H1 (cell line): ENCODE results near the gene TGM2. TPM values are rescaled to one million over a fixed set of nuclear protein-coding genes. Genes with fewer than 3 reads are reported as not detected.

Source experiments
- CTCF ChIA-PET: fragments of 300-600 bp; sonication (Branson Sonifier 250); formaldehyde crosslinking; loops from one replicate; lab custom pipeline; 2021; ENCODE audit not compliant: partially characterized antibody; lab: Charles Lee
- POLR2A ChIA-PET: fragments of 300-600 bp; sonication (Branson Sonifier 250); formaldehyde crosslinking; loops from one replicate; lab custom pipeline; 2021; ENCODE audit warnings: inconsistent platforms; ENCODE audit not compliant: partially characterized antibody; lab: Charles Lee
- DNase-seq, 2 experiments: peaks; one replicate each; pipeline versions ENCODE4 v3.0.0 to v3.0.0-alpha.2; 2010 to 2022; ENCODE audit warnings: low spot score in 2 of 2, low read depth in 1 of 2, mixed read lengths in 1 of 2
- FAIRE-seq: peaks from 2 replicates; lab custom pipeline; 2011; peaks lifted over from hg19 to GRCh38; lab: Jason Lieb, UNC
- H2AFZ ChIP-seq: 2 replicates; pipeline ENCODE4 v1.8.1; 2012; ENCODE audit warnings: low read length, inconsistent platforms
- H2AK5ac ChIP-seq: 2 replicates; pipeline ENCODE4 v1.6.1; 2013; ENCODE audit warnings: low read depth, low read length
- H2BK120ac ChIP-seq: replicated peaks from 2 replicates; pipeline ENCODE3; 2013; ENCODE audit warnings: low read depth, low read length, inconsistent platforms
- H2BK12ac ChIP-seq: 2 replicates; pipeline ENCODE4 v1.6.1; 2013; ENCODE audit warnings: low read depth, low read length
- H2BK15ac ChIP-seq: 2 replicates; pipeline ENCODE4 v1.6.1; 2013; ENCODE audit warnings: low read length
- H2BK20ac ChIP-seq: 2 replicates; pipeline ENCODE4 v1.6.1; 2013; ENCODE audit warnings: low read length
- H2BK5ac ChIP-seq: 2 replicates; pipeline ENCODE4 v1.6.1; 2013; ENCODE audit warnings: low read depth, low read length
- H3K14ac ChIP-seq: 2 replicates; pipeline ENCODE4 v1.6.1; 2013; ENCODE audit warnings: inconsistent platforms; ENCODE audit not compliant: insufficient read length
- H3K18ac ChIP-seq: 2 replicates; pipeline ENCODE4 v1.6.1; 2013; ENCODE audit warnings: low read length; ENCODE audit errors: extremely low read depth
- H3K23ac ChIP-seq: 2 replicates; pipeline ENCODE4 v1.6.1; 2013; ENCODE audit warnings: inconsistent platforms; ENCODE audit not compliant: insufficient read length
- H3K23me2 ChIP-seq: 2 replicates; pipeline ENCODE4 v1.6.1; 2013; ENCODE audit warnings: low read depth, low read length
- H3K27ac ChIP-seq: 2 replicates; pipeline ENCODE4 v1.6.1; 2011; ENCODE audit warnings: low read depth, low read length, inconsistent platforms
- H3K27me3 ChIP-seq, 4 experiments: replicated peaks in 1 of 4; 1 replicate in 1 of 4; 2 replicates in 3 of 4; pipeline versions ENCODE4 v1.6.1 to v1.8.1; 2011 to 2013; ENCODE audit warnings: low read length in 3 of 4, mild to moderate bottlenecking in 3 of 4, inconsistent platforms in 2 of 4, mixed read lengths in 2 of 4, moderate library complexity in 1 of 4; ENCODE audit not compliant: control insufficient read depth in 3 of 4, insufficient read depth in 3 of 4; ENCODE audit errors: extremely low read depth in 1 of 4
- H3K36me3 ChIP-seq, 4 experiments: 2 replicates each; pipeline versions ENCODE4 v1.6.1 to v1.8.1; 2011 to 2013; ENCODE audit warnings: mild to moderate bottlenecking in 4 of 4, low read length in 3 of 4, moderate library complexity in 2 of 4, control low read depth in 1 of 4, inconsistent platforms in 1 of 4; ENCODE audit not compliant: insufficient read depth in 4 of 4, control insufficient read depth in 2 of 4
- H3K4ac ChIP-seq: replicated peaks from 2 replicates; pipeline ENCODE3; 2013; ENCODE audit warnings: low read length, low read depth, mixed read lengths, inconsistent platforms; ENCODE audit not compliant: insufficient read length
- H3K4me1 ChIP-seq, 4 experiments: replicated peaks in 1 of 4; 1 replicate in 1 of 4; 2 replicates in 3 of 4; pipeline versions ENCODE4 v1.6.1 to v1.8.1; 2011 to 2013; ENCODE audit warnings: low read length in 3 of 4, inconsistent platforms in 2 of 4, mixed read lengths in 1 of 4; ENCODE audit not compliant: insufficient read depth in 4 of 4, control insufficient read depth in 3 of 4
- H3K4me2 ChIP-seq, 2 experiments: 2 replicates each; pipeline versions ENCODE4 v1.6.1 to v1.8.1; 2011 to 2013; ENCODE audit warnings: low read depth in 2 of 2, low read length in 2 of 2, control low read depth in 1 of 2, inconsistent platforms in 1 of 2, mild to moderate bottlenecking in 1 of 2; ENCODE audit not compliant: insufficient read depth in 1 of 2
- H3K4me3 ChIP-seq, 4 experiments: fragments of 200-600, 300-600 bp in 1 of 4; sonication (generic), shearing (Covaris generic), sonication (Bioruptor Twin) in 1 of 4; 2 replicates each; pipeline versions ENCODE4 v1.5.1 to v1.8.1; 2011 to 2016; ENCODE audit warnings: low read length in 4 of 4, low read depth in 3 of 4, control low read depth in 2 of 4, inconsistent platforms in 2 of 4, mild to moderate bottlenecking in 2 of 4, mixed read lengths in 1 of 4, moderate library complexity in 1 of 4; ENCODE audit not compliant: insufficient read depth in 2 of 4; ENCODE audit errors: extremely low read depth in 1 of 4
- H3K56ac ChIP-seq: replicated peaks from 2 replicates; pipeline ENCODE3; 2013; ENCODE audit warnings: low read depth, mild to moderate bottlenecking, mixed read lengths, low read length, inconsistent platforms; ENCODE audit not compliant: insufficient read length
- H3K79me1 ChIP-seq: 2 replicates; pipeline ENCODE4 v1.6.1; 2013; ENCODE audit warnings: low read depth, low read length, control low read depth
- H3K79me2 ChIP-seq, 2 experiments: 2 replicates each; pipeline versions ENCODE4 v1.6.1 to v1.8.1; 2012 to 2013; ENCODE audit warnings: low read length in 2 of 2, mild to moderate bottlenecking in 2 of 2, inconsistent platforms in 1 of 2; ENCODE audit not compliant: insufficient read depth in 2 of 2, control insufficient read depth in 1 of 2
- H3K9ac ChIP-seq, 4 experiments: replicated peaks in 1 of 4; 1 replicate in 1 of 4; 2 replicates in 3 of 4; pipeline versions ENCODE4 v1.6.1 to v1.8.1; 2011 to 2013; ENCODE audit warnings: low read depth in 3 of 4, low read length in 3 of 4, control low read depth in 2 of 4, mild to moderate bottlenecking in 2 of 4, moderate library complexity in 2 of 4, inconsistent platforms in 1 of 4; ENCODE audit errors: extremely low read depth in 1 of 4
- H3K9me3 ChIP-seq, 2 experiments: 2 replicates each; pipeline versions ENCODE4 v1.6.1 to v1.8.1; 2012 to 2013; ENCODE audit warnings: mild to moderate bottlenecking in 2 of 2, moderate library complexity in 2 of 2, control low read depth in 1 of 2, inconsistent platforms in 1 of 2, low read depth in 1 of 2, low read length in 1 of 2, mixed read lengths in 1 of 2; ENCODE audit not compliant: insufficient read depth in 2 of 2
- H4K20me1 ChIP-seq, 2 experiments: replicated peaks in 1 of 2; 2 replicates each; pipeline versions ENCODE3 to v1.8.1; 2011 to 2013; ENCODE audit warnings: inconsistent platforms in 2 of 2, low read length in 2 of 2, mild to moderate bottlenecking in 1 of 2; ENCODE audit not compliant: insufficient read depth in 2 of 2, control insufficient read depth in 1 of 2
- H4K5ac ChIP-seq: 2 replicates; pipeline ENCODE4 v1.6.1; 2013; ENCODE audit warnings: low read length, low read depth, mixed read lengths, inconsistent platforms; ENCODE audit not compliant: insufficient read length
- H4K8ac ChIP-seq: 2 replicates; pipeline ENCODE4 v1.8.0; 2013; ENCODE audit warnings: mild to moderate bottlenecking, moderate library complexity, low read length, inconsistent platforms; ENCODE audit not compliant: insufficient read depth; ENCODE audit errors: extremely low read depth
- H4K91ac ChIP-seq: replicated peaks from 2 replicates; pipeline ENCODE3; 2013; ENCODE audit warnings: low read length, mixed read lengths, inconsistent platforms; ENCODE audit not compliant: insufficient read length
- CBX5 ChIP-seq: fragments of 300-800, 300-1000 bp; sonication (generic); IDR thresholded peaks from 2 replicates; pipeline ENCODE4 v1.7.1; 2016; ENCODE audit warnings: antibody characterized with exemption, low read length, low read depth
- MAFK ChIP-seq: IDR thresholded peaks from 2 replicates; pipeline ENCODE4 v1.6.1; 2012; ENCODE audit warnings: low read depth, mild to moderate bottlenecking, improper control_type of control experiment, low read length
- WGBS, 2 experiments: shearing (Covaris generic) in 1 of 2; methylation state at CpG; one replicate each; pipeline versions ENCODE4 v1.1.6 to v1.1.7; 2013 to 2015; ENCODE audit warnings: low lambda C conversion rate in 2 of 2, mixed read lengths in 2 of 2, inconsistent platforms in 1 of 2, low coverage in 1 of 2, missing lambda C conversion rate in 1 of 2; ENCODE audit not compliant: insufficient replicate concordance in 2 of 2, insufficient coverage in 1 of 2, insufficient read length in 1 of 2; ENCODE audit errors: extremely low coverage in 1 of 2, missing lambda C conversion rate in 1 of 2; 5-methylcytosine and 5-hydroxymethylcytosine counted together
- polyA plus RNA-seq, 7 experiments: library from polyadenylated mRNA; depleted of rRNA in 3 of 7; stranded (reverse) in 5 of 7; unstranded in 2 of 7; fragments of >200 nt in 5 of 7; fragments of 200-250 nt in 2 of 7; gene quantifications; 1 replicate in 5 of 7; 2 replicates in 1 of 7; 4 replicates in 1 of 7; pipeline versions ENCODE4 v1.2.1 to v1.2.3, GENCODE V29; 2011 to 2013; ENCODE audit warnings: missing spikeins in 2 of 7, mixed read lengths in 2 of 7
- total RNA-seq: library from RNA; stranded (reverse); fragmentation: NEBNext Ultra II Directional; extraction: Animal tissue kit (Norgen Biotek cat#: 25700); gene quantifications from 2 replicates; pipeline ENCODE4 v1.2.1, GENCODE V29; 2021

Gene TGM2
- total and polyA plus RNA-seq, 2 of the 8 experiments (the other 6 are each of a cell fraction or from before 2014, with no cell fraction given) = 0.86 to 1.0 TPM

DNA sequence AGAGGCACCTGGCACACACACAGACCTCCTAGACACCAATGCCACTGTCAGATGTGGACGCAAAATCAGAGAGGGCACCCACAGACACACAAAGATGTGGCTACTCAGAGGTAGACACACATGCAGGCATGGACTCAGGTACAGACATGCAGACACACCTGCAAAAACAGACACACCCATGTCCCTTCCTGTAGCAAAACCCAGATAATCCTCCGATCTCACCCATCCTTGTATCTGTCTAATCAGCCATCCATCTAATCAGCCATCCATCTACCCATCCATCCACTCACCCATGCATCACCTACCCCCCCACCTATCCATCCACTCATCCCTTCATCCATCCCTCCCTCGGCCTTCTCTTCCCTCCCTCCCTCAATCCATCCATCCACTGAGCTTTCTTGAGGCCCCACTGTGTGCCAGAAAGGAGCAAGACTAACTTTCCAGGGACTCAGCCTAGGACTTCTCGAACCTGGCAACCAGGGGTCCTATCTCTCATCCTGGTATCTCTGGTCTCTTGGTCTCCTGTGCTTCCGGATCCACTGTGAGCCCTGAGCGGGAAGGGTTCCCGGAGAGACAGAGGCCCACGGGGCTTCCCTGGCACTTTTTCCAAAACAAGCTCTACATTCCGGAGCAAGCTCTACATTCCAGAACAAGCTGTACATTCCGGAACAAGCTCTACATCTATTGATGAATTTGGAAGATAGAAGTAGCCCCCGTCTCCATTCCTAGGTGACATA, 1.1 kb upstream of the TGM2 start:
- ChIA-PET CTCF (interaction anchor here (0.6 to 4.5 kb wide), 16 partner anchors 9 to 139 kb away, joined by 3 to 27 read pairs (median 3); no protein-coding TSS in a partner anchor), POLR2A (interaction anchor here (0.6 kb wide), 1 partner anchor 95 kb away, joined by 3 read pairs; no protein-coding TSS in a partner anchor)
- H3K4me3 ChIP-seq = no peak overlapping the region
- H4K5ac ChIP-seq = no peak overlapping the region
- H2BK20ac ChIP-seq = 0 out of 2 replicates have a peak overlapping the region, but pooled peaks have one; percentile 48
- no peaks in the 10 kb centered on the region for H3K9me3 ChIP-seq
- H2BK12ac ChIP-seq = peak overlapping the region; percentile 92
- H3K79me1 ChIP-seq = no peaks in the 10 kb centered on the region
- H3K27me3 ChIP-seq = no peaks in the 10 kb centered on the region; a peak in 2 of 7 replicates
- H2BK15ac ChIP-seq = peak overlapping the region; percentile 95
- no peak overlapping the region for H3K23ac ChIP-seq
- peaks cover 0 to 2% (median 0%) of the 10 kb centered on the region in 4 experiments; a peak in 1 of 7 replicates for H3K4me1 ChIP-seq
- no peak overlapping the region for H3K9ac ChIP-seq
- H3K4me2 ChIP-seq = peak overlapping the region in 1 of 2 experiments; percentile 41; a peak in 1 of 4 replicates
- H4K8ac ChIP-seq = peak overlapping the region; percentile 9; the same call in 1 of the 2 replicates
- peak overlapping the region; percentile 56; the same call in 1 of the 2 replicates for H2BK5ac ChIP-seq
- H3K36me3 ChIP-seq = no peaks in the 10 kb centered on the region
- no peaks in the 10 kb centered on the region for H3K79me2 ChIP-seq
- H3K56ac ChIP-seq = no peak overlapping the region
- no peak overlapping the region for H2AFZ ChIP-seq
- H2BK120ac ChIP-seq = no peak overlapping the region
- H3K23me2 ChIP-seq = peaks cover 4% of the 10 kb centered on the region; the same call in 1 of the 2 replicates
- no peak overlapping the region for H3K14ac ChIP-seq
- H3K4ac ChIP-seq = no peak overlapping the region
- H3K18ac ChIP-seq = no peak overlapping the region
- 85% methylated on average over 11 of the region's 11 CpGs; no CpG with 5 or more reads in 1 of the 2 experiments for WGBS, 2 experiments
- no peak overlapping the region for H3K27ac ChIP-seq
- peak overlapping the region; percentile 98; the same call in 1 of the 2 replicates for H2AK5ac ChIP-seq
- H4K91ac ChIP-seq = peak overlapping the region; percentile 46
- no peak for FAIRE-seq
- no peak for DNase-seq
- H4K20me1 ChIP-seq = no peaks in the 10 kb centered on the region
- TF ChIP-seq MAFK = no peak
- TF ChIP-seq CBX5 = no peak
